Measurements from ENCODE around the gene RNU1-1. TPM values are rescaled to one million over a fixed set of nuclear protein-coding genes. Genes with fewer than 3 reads are reported as not detected.
A peak's percentile ranks its signal among the peaks of the same experiment; 100 is the strongest.
"Not testable (repeated sequence)": the region's sequence is repeated elsewhere in the genome, so short reads cannot be mapped to it uniquely, and the experiment has no call there.

RNU1-1 gene
- total and polyA plus RNA-seq, 9 of the 15 experiments (the other 6 are each of a cell fraction or from before 2014, with no cell fraction given): under 0.01 to 32,823 (median 2,538) TPM; not detected in 4

DNA sequence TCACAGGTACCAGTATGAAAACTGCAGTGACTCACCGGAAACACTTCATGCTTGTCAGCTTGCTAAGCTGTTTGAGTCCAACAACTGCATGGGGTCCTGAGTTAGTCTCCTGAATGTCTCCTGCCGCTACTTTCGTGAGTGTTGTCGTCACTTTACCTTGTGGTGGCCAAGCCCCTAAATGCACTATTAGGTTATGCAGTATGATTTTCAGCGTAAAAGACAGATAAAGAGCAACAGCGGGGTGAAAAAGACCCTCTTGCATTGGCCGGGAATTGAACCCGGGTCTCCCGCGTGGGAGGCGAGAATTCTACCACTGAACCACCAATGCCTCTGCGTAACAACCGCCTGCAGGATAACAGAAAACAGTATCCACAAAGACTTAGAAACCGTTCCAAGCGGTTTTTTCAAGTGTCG is 31.6 kb upstream of the RNU1-1 start (continued):
- TF ChIP-seq ZNF384 (IDR thresholded peaks at IDR 0.05; ENCODE audit: low read depth, low read length): peak; percentile 74; the same call in 1 of the 2 replicates
- TF ChIP-seq, protein P1, sequence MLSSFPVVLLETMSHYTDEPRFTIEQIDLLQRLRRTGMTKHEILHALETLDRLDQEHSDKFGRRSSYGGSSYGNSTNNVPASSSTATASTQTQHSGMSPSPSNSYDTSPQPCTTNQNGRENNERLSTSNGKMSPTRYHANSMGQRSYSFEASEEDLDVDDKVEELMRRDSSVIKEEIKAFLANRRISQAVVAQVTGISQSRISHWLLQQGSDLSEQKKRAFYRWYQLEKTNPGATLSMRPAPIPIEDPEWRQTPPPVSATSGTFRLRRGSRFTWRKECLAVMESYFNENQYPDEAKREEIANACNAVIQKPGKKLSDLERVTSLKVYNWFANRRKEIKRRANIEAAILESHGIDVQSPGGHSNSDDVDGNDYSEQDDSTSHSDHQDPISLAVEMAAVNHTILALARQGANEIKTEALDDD (IDR thresholded peaks at IDR 0.05): peak; percentile 73
- TF ChIP-seq CXXC5 (CRISPR knock-in tag; IDR thresholded peaks at IDR 0.05): peak; percentile 84
- TF ChIP-seq HDAC2 (IDR thresholded peaks at IDR 0.05): 0 out of 2 replicates have a peak, but pooled peaks have one; percentile 24
- TF ChIP-seq MBD2 (IDR thresholded peaks at IDR 0.05; ENCODE audit: borderline replicate concordance, low read depth): peak; percentile 13; the same call in 1 of the 2 replicates
- peak; percentile 57 for TF ChIP-seq BRF1 (IDR thresholded peaks at IDR 0.05; ENCODE audit: borderline replicate concordance, extremely low read depth, insufficient read length)
- peak in 1 of 2 experiments; percentile 40; a peak in 1 of 4 replicates for TF ChIP-seq MLLT1 (IDR thresholded peaks at IDR 0.05)
- peak; percentile 63 for TF ChIP-seq HNRNPLL (IDR thresholded peaks at IDR 0.05; ENCODE audit: low read depth, low read length, poor library complexity, severe bottlenecking)
- TF ChIP-seq TBP (optimal IDR thresholded peaks at IDR 0.05; ENCODE audit: low read depth, low read length): peak; percentile 57
- 0 out of 2 replicates have a peak, but pooled peaks have one; percentile 28 for TF ChIP-seq CHD2 (IDR thresholded peaks at IDR 0.05; ENCODE audit: low read depth, low read length)
- TF ChIP-seq RNF2 (IDR thresholded peaks at IDR 0.05): peak; percentile 51; the same call in 1 of the 2 replicates
- 0 out of 2 replicates have a peak, but pooled peaks have one; percentile 50 for TF ChIP-seq GATAD2A (IDR thresholded peaks at IDR 0.05)
- 0 out of 2 replicates have a peak, but pooled peaks have one; percentile 45 for TF ChIP-seq E2F1 (CRISPR knock-in tag; IDR thresholded peaks at IDR 0.05)
- peak; percentile 39; the same call in 1 of the 2 replicates for TF ChIP-seq CTBP1 (IDR thresholded peaks at IDR 0.05; ENCODE audit: borderline replicate concordance)
- TF ChIP-seq EGR1 (conservative IDR thresholded peaks at IDR 0.05): peak; percentile 73
- TF ChIP-seq, protein P2, sequence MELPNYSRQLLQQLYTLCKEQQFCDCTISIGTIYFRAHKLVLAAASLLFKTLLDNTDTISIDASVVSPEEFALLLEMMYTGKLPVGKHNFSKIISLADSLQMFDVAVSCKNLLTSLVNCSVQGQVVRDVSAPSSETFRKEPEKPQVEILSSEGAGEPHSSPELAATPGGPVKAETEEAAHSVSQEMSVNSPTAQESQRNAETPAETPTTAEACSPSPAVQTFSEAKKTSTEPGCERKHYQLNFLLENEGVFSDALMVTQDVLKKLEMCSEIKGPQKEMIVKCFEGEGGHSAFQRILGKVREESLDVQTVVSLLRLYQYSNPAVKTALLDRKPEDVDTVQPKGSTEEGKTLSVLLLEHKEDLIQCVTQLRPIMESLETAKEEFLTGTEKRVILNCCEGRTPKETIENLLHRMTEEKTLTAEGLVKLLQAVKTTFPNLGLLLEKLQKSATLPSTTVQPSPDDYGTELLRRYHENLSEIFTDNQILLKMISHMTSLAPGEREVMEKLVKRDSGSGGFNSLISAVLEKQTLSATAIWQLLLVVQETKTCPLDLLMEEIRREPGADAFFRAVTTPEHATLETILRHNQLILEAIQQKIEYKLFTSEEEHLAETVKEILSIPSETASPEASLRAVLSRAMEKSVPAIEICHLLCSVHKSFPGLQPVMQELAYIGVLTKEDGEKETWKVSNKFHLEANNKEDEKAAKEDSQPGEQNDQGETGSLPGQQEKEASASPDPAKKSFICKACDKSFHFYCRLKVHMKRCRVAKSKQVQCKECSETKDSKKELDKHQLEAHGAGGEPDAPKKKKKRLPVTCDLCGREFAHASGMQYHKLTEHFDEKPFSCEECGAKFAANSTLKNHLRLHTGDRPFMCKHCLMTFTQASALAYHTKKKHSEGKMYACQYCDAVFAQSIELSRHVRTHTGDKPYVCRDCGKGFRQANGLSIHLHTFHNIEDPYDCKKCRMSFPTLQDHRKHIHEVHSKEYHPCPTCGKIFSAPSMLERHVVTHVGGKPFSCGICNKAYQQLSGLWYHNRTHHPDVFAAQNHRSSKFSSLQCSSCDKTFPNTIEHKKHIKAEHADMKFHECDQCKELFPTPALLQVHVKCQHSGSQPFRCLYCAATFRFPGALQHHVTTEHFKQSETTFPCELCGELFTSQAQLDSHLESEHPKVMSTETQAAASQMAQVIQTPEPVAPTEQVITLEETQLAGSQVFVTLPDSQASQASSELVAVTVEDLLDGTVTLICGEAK (IDR thresholded peaks at IDR 0.05): peak; percentile 87
- TF ChIP-seq, protein P2 (CRISPR knock-in tag; IDR thresholded peaks at IDR 0.05): not testable (repeated sequence)
